Measurements from ENCODE around the gene ARPC4. TPM values are rescaled to one million over a fixed set of nuclear protein-coding genes. Genes with fewer than 3 reads are reported as not detected.

ARPC4 gene
- total and polyA plus RNA-seq, 2 experiments from 2014 or later = 149 to 182 TPM

DNA sequence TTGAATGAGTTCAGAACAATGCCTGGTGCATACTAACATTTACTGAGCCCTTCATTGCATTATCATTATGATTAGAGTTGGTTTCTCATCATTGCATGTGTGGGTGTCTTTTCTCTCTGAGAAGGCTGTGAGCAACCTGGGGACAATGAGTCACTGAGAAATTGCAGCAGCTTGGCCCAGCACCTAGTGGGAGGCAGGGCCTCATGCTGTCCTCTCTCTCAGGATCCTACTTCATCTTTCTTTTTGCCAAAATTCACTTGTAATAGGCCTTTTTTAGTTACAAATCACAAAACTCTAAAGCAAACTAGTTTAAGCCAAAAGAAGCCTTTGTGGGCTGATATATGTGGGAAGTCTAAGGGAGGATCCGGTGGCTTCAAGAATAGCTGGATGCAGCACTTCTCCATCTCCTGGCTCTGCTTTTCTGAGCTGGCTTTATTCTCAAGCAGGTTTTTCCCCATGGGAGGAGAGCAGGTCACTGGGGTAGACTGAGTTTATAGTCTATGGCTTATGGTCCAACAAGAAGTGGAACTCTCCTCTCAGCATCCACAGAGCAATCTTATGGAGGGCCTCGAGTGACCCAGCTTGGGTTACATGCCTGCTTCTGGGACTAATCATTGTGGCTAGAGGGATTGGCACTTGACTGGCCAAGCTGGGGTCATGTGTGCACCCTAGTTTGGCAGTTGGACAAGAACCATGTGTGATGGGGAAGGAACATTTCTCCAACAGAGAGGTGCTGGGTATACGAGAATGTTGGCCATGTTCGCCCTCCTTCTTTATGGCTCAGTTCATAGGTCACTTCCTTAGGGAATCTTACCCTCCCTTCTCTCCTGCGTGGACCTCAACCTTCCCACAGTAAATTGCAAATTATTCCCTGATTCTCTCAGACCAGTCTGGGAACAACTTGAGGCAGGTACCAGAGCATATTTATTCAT, 14.5 kb upstream of the ARPC4 start:
- no peak overlapping the region for H2AFZ ChIP-seq
- H3K79me2 ChIP-seq = no peaks in the 10 kb centered on the region
- H3K36me3 ChIP-seq (replicated peaks; ENCODE audit: insufficient read depth, low read depth) = no peaks in the 10 kb centered on the region
- H3K4me2 ChIP-seq = no peak overlapping the region
- no peaks in the 10 kb centered on the region for H3K9me2 ChIP-seq (replicated peaks; ENCODE audit: insufficient read depth)
- H3K9me3 ChIP-seq (ENCODE audit: low read depth) = no peaks in the 10 kb centered on the region
- no peaks in the 10 kb centered on the region for H3K27me3 ChIP-seq
- TF ChIP-seq EZH2 (IDR thresholded peaks at IDR 0.05; ENCODE audit: borderline replicate concordance) = no peak
- TF ChIP-seq, protein P1, sequence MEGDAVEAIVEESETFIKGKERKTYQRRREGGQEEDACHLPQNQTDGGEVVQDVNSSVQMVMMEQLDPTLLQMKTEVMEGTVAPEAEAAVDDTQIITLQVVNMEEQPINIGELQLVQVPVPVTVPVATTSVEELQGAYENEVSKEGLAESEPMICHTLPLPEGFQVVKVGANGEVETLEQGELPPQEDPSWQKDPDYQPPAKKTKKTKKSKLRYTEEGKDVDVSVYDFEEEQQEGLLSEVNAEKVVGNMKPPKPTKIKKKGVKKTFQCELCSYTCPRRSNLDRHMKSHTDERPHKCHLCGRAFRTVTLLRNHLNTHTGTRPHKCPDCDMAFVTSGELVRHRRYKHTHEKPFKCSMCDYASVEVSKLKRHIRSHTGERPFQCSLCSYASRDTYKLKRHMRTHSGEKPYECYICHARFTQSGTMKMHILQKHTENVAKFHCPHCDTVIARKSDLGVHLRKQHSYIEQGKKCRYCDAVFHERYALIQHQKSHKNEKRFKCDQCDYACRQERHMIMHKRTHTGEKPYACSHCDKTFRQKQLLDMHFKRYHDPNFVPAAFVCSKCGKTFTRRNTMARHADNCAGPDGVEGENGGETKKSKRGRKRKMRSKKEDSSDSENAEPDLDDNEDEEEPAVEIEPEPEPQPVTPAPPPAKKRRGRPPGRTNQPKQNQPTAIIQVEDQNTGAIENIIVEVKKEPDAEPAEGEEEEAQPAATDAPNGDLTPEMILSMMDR (IDR thresholded peaks at IDR 0.05; ENCODE audit: poor library complexity) = no peak
- 86% methylated on average over 5 of the region's 5 CpGs for WGBS (ENCODE audit: low lambda C conversion rate, missing lambda C conversion rate)
- no peak for DNase-seq (ENCODE audit: low spot score)
- H3K4me1 ChIP-seq (ENCODE audit: insufficient read depth) = no peaks in the 10 kb centered on the region
- no peak overlapping the region for H3K4me3 ChIP-seq
- no peaks in the 10 kb centered on the region for H4K20me1 ChIP-seq (ENCODE audit: insufficient read depth, poor library complexity, severe bottlenecking)
- H3K27ac ChIP-seq = no peak overlapping the region

DNA sequence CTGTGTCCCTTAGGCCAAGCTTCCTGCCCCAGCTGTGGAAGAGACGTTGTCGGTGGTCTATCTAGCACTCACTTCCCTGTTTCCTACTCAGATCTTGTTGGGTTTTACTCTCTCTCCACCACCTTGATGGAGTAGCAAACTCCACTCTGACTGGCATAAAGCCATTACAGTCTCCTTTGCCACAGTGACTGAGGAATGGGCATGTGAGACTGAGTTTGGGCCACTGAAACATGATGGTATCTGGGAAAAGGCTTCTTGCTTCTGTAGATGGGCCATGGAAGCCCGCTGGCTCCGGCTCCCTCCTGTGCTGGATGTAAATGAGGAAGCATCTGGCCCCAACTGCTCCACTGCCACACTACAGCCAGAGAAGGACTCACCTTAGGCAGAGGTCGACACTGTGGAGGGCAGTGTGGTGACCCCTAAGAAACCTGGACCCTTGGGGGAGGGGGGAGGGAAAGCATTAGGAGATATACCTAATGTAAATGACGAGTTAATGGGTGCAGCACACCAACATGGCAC, 13.7 kb upstream of the ARPC4 start:
- Histone ChIP-seq H3K9me3 (ENCODE audit: low read depth) (no peaks in the 10 kb centered on the region), H3K27ac (no peak overlapping the region), H3K9me2 (replicated peaks; ENCODE audit: insufficient read depth) (no peaks in the 10 kb centered on the region), H3K27me3 (no peaks in the 10 kb centered on the region), H3K79me2 (no peaks in the 10 kb centered on the region), H3K4me2 (no peak overlapping the region), H2AFZ (no peak overlapping the region), H3K4me1 (ENCODE audit: insufficient read depth) (no peaks in the 10 kb centered on the region), H3K36me3 (replicated peaks; ENCODE audit: insufficient read depth, low read depth) (no peaks in the 10 kb centered on the region), H4K20me1 (ENCODE audit: insufficient read depth, poor library complexity, severe bottlenecking) (no peaks in the 10 kb centered on the region), H3K4me3 (no peak overlapping the region)
- no peak for TF ChIP-seq EZH2phosphoT487 (IDR thresholded peaks at IDR 0.05; ENCODE audit: low read depth, severe bottlenecking, unreplicated experiment)
- TF ChIP-seq, protein P1 (IDR thresholded peaks at IDR 0.05; ENCODE audit: poor library complexity) = no peak
- WGBS (ENCODE audit: low lambda C conversion rate, missing lambda C conversion rate) = 94% methylated on average over 6 of the region's 6 CpGs
- no peak for DNase-seq (ENCODE audit: low spot score)

DNA sequence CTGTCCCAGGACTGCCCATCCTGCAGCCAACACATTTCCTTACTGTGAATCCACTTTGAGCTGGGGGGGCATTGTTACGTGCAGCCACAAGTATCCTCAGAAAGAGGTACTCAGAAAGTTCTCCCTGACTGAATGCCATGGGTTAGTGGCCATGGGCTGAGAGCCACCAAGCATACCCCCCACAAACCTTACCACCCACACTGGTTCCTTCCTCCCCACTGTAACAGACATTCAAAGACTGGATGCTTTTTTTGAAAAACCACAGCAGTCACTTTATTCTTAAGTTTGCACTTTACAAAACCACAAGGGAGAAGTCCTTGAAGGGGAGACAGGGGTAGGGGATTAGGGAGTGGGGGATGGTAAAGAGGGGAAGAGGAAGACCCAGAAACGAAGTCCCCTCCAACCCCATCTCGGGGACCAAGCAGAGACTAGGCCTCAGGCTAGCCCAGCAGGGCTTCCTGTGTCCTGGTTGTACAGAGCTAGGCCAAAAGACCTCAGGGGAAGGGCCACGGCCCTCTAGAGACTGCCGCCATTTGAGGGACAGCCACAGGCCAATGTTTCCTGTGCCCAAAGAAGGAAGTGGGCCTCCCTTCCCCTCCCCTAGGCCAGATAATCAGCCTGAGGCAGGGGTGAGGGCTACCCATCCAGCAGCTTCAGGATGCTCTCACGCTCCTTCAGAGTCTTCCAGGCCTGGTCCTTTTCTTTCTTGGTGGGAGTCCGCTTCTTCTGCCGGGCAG, 13.0 kb upstream of the ARPC4 start:
- no peak overlapping the region for H3K4me3 ChIP-seq
- H3K9me2 ChIP-seq (replicated peaks; ENCODE audit: insufficient read depth) = no peaks in the 10 kb centered on the region
- TF ChIP-seq EZH2 (IDR thresholded peaks at IDR 0.05; ENCODE audit: borderline replicate concordance) (no peak), EZH2phosphoT487 (IDR thresholded peaks at IDR 0.05; ENCODE audit: low read depth, severe bottlenecking, unreplicated experiment) (no peak)
- TF ChIP-seq, protein P1 (IDR thresholded peaks at IDR 0.05; ENCODE audit: poor library complexity) = no peak
- no peak overlapping the region for H3K4me2 ChIP-seq
- no peaks in the 10 kb centered on the region for H3K27me3 ChIP-seq
- no peaks in the 10 kb centered on the region for H3K4me1 ChIP-seq (ENCODE audit: insufficient read depth)
- no peaks in the 10 kb centered on the region for H3K9me3 ChIP-seq (ENCODE audit: low read depth)
- H3K79me2 ChIP-seq = no peaks in the 10 kb centered on the region
- DNase-seq (ENCODE audit: low spot score) = no peak
- WGBS (ENCODE audit: low lambda C conversion rate, missing lambda C conversion rate) = 86% methylated on average over 8 of the region's 8 CpGs
- H4K20me1 ChIP-seq (ENCODE audit: insufficient read depth, poor library complexity, severe bottlenecking) = no peaks in the 10 kb centered on the region
- no peaks in the 10 kb centered on the region for H3K36me3 ChIP-seq (replicated peaks; ENCODE audit: insufficient read depth, low read depth)
- no peak overlapping the region for H3K27ac ChIP-seq
- H2AFZ ChIP-seq = no peak overlapping the region
